ENCODE data around the gene PPM1E.
"Not testable (repeated sequence)": the region's sequence is repeated elsewhere in the genome, so short reads cannot be mapped to it uniquely, and the experiment has no call there.

Gene PPM1E

GRCh38 chr17:58755577-58756245, at the start of gene PPM1E:
TSS of gene PPM1E (plus strand) at chr17:58755854.
- DNase-seq (ENCODE audit: low read depth in 2 of 3, low spot score in 2 of 3), result peak; percentile 8 to 10 (median 9)

- DNase-seq (ENCODE audit: low read depth in 2 of 3, low spot score in 2 of 3), result no peak
These were observed 49.1 kb upstream of the PPM1E start for GRCh38 chr17:58706351-58707140.

- DNase-seq (ENCODE audit: low read depth in 2 of 3, low spot score in 2 of 3), result no peak
These were observed 44.6 kb upstream of the PPM1E start for GRCh38 chr17:58710948-58711552.

- no peak for DNase-seq (ENCODE audit: low read depth in 2 of 3, low spot score in 2 of 3)
These were observed 33.4 kb upstream of the PPM1E start for GRCh38 chr17:58722274-58722673.

- no peak for DNase-seq (ENCODE audit: low read depth in 2 of 3, low spot score in 2 of 3)
These were observed 33.0 kb upstream of the PPM1E start for GRCh38 chr17:58722696-58723095.

- DNase-seq (ENCODE audit: low read depth in 2 of 3, low spot score in 2 of 3), result no peak
These were observed 26.9 kb upstream of the PPM1E start for GRCh38 chr17:58728798-58729197.

GRCh38 chr17:58730937-58731336, 24.7 kb upstream of the PPM1E start:
- DNase-seq (ENCODE audit: low read depth in 2 of 3, low spot score in 2 of 3), result no peak

- no peak for DNase-seq (ENCODE audit: low read depth in 2 of 3, low spot score in 2 of 3)
These were observed 21.6 kb upstream of the PPM1E start for GRCh38 chr17:58734040-58734439.

GRCh38 chr17:58734811-58735210, 20.8 kb upstream of the PPM1E start:
- no peak for DNase-seq (ENCODE audit: low read depth in 2 of 3, low spot score in 2 of 3)

GRCh38 chr17:58741121-58741625, 14.5 kb upstream of the PPM1E start:
- no peak for DNase-seq (ENCODE audit: low read depth in 2 of 3, low spot score in 2 of 3)

- no peak for DNase-seq (ENCODE audit: low read depth in 2 of 3, low spot score in 2 of 3)
These were observed 8.0 kb upstream of the PPM1E start for GRCh38 chr17:58747674-58748073.

GRCh38 chr17:58749627-58750026, 6.0 kb upstream of the PPM1E start:
- DNase-seq (ENCODE audit: low read depth in 2 of 3, low spot score in 2 of 3), result not testable (repeated sequence)

- no peak for DNase-seq (ENCODE audit: low read depth in 2 of 3, low spot score in 2 of 3)
These were observed 2.6 kb upstream of the PPM1E start for GRCh38 chr17:58753026-58753425.

GRCh38 chr17:58755269-58755576, 431 bp upstream of the PPM1E start:
- DNase-seq (ENCODE audit: low read depth in 2 of 3, low spot score in 2 of 3), result no peak

GRCh38 chr17:58756246-58757161, 850 bp downstream of the PPM1E start:
- no peak for DNase-seq (ENCODE audit: low read depth in 2 of 3, low spot score in 2 of 3)

- DNase-seq (ENCODE audit: low read depth in 2 of 3, low spot score in 2 of 3), result no peak
These were observed 1.5 kb downstream of the PPM1E start for GRCh38 chr17:58757162-58757613.

- no peak for DNase-seq (ENCODE audit: low read depth in 2 of 3, low spot score in 2 of 3)
These were observed 3.2 kb downstream of the PPM1E start for GRCh38 chr17:58758890-58759289.

GRCh38 chr17:58759522-58759921, 3.9 kb downstream of the PPM1E start:
- no peak for DNase-seq (ENCODE audit: low read depth in 2 of 3, low spot score in 2 of 3)

- DNase-seq (ENCODE audit: low read depth in 2 of 3, low spot score in 2 of 3), result no peak
These were observed 4.6 kb downstream of the PPM1E start for GRCh38 chr17:58760248-58760647.

GRCh38 chr17:58763263-58763662, 7.6 kb downstream of the PPM1E start:
- DNase-seq (ENCODE audit: low read depth in 2 of 3, low spot score in 2 of 3), result no peak

- DNase-seq (ENCODE audit: low read depth in 2 of 3, low spot score in 2 of 3), result no peak
These were observed 8.7 kb downstream of the PPM1E start for GRCh38 chr17:58764373-58764772.

All from activated CD8-positive, alpha-beta memory T cell treated with anti-CD3 and anti-CD28 coated beads for 48 hours (primary cell).